VCaP (cell line): ENCODE data around the gene TIGD6.

Experiments
- H3K27ac ChIP-seq: fragments of 450-650 bp; 2 replicates; pipeline ENCODE4 v1.5.1; 2017
- CTCF ChIP-seq: fragments of 450-650 bp; conservative IDR thresholded peaks from 2 replicates; pipeline ENCODE4 v1.5.1; 2017; ENCODE audit warnings: mild to moderate bottlenecking, moderate library complexity

The TIGD6 gene

DNA sequence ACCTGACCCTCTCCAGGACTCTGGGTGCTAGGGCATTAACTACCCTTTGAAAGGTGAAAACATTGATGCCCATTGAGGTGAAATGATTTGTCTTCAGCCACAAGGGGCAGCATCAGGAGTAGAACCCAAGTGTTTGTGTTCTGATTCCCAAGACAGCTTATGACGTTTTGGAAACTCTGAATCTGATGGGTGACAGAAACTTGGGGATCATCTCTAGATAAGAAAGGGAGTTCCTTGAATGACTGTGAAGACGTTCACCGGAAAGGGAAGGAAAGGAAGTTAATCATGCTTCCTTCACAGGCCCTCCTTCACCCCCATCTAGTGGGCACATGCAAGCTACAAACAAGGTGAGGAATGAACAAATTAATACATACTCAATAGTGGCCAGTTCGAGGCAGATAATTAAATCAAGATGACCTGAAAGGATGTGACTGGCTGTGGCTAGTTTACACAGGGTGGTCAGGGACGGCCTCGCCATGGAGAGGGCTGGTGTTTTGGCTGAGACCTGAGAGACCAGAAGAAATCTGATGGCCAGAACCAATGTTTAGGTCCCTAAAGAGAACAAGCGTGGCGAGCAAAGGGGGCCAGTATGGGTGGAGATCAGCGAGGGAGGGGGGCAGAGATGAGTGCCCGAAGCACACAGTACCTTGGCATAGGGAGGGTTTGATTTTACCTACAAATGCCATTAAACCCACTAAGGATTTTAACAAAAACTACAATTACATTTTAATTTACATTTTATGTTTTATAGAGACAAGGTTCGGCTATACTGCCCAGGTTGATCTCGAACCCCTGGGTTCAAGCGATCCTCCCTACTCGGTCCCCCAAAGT, 40.8 kb downstream of the TIGD6 start:
- H3K27ac ChIP-seq = peak overlapping the region; percentile 89
- TF ChIP-seq CTCF = peak; percentile 53

- TF ChIP-seq CTCF = no peak
These were observed 42.6 kb downstream of the TIGD6 start for GRCh38 chr5:149957855-149958254.

DNA sequence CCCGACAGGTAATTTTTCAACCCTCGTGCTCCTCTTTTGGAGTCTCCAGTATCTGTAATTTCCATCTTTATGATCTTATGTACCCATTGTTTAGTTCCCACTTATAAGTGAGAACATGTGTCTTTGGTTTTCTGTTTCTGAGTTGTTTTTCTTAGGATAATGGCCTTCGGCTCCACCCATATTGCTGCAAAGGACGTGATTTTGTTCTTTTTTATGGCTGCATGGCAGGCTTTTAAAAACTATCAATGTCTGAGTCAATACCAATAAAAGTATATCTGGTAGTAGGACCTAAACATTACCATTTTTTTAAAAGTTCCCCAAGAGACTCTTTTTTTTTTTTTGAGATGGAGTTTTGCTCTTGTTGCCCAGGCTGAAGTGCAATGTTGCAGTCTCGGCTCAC, 43.8 kb downstream of the TIGD6 start:
- TF ChIP-seq CTCF = no peak
- H3K27ac ChIP-seq = peak overlapping the region; percentile 54

More at GRCh38 chr5:149957855-149958254, 42.6 kb downstream of the TIGD6 start:
- H3K27ac ChIP-seq = peak overlapping the region; percentile 54

GRCh38 chr5:149954798-149955197, 45.7 kb downstream of the TIGD6 start:
- H3K27ac ChIP-seq = no peak overlapping the region
- TF ChIP-seq CTCF = no peak

DNA sequence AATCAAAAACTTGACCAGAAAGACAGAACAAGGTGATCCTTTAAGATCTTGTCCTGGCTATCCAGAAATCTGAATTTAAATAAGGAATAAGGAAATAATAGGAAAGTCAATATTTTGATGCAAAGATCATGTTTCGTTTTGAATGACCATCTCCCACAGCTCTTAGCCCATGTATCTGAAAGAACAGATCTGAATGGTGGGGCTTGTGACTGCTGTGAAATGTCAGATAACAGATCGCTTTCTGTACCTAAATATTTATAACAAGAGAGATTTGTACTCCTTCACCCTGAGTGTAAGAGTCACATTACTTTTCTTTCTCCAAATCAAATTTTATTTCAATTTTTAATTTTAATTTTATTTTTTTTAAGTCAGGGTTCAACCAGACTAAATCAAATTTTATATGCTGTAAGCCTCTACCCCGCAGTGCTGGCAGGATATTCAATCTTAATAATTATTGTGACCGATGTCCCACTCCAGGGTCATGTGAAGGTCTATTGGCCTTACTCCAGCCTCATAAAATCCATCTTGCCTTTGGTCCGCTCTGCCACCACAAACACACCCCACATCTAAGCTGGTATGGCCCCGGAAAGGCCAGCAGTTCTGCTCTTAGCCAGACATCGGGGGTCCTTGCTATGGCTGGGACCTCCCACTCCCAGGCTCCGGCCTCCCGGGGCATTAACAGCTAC, 46.9 kb downstream of the TIGD6 start:
- TF ChIP-seq CTCF = no peak
- no peak overlapping the region; the same call in 1 of the 2 replicates for H3K27ac ChIP-seq

DNA sequence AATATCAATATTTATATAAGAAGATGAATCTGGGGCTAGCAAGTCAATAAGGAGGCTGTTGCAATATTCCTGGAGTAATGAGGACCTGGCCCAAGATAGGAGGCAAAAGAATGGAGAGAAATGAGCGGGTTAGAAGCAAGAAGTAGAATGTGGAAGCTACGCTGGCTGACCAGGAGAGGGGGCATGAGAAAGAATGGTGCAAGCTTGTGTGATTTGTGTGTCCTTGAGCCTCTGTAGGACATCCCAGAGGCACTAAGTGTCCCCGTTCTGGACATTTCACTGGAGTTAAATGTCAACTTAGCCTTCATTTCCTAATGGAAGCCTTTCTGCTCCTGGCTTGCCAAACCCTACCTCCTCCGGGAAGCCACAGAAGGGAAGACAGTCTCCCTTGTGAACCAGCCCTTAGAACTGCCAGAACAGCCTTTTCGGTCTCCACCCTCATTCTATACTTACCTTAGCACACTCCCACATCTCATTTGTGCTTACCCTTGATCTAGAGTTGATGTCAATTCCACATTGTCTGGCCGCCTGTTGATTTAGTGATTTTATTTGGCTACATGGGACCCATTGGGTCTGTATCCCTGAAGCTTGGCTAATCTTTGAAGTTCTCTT, 49.2 kb downstream of the TIGD6 start:
- no peak overlapping the region for H3K27ac ChIP-seq
- TF ChIP-seq CTCF = no peak

- TF ChIP-seq CTCF = no peak
- no peak overlapping the region for H3K27ac ChIP-seq
These were observed 51.5 kb downstream of the TIGD6 start for GRCh38 chr5:149948993-149949392.
